ENCODE measurements around the gene GJB1. TPM values are rescaled to one million over a fixed set of nuclear protein-coding genes. Genes with fewer than 3 reads are reported as not detected.

The GJB1 gene
- total RNA-seq: 0.14 TPM in 1 of 2 replicates, not detected in the other

GRCh38 chrX:71222929-71223328, at the start of gene GJB1:
Gene GJB1 (plus strand): TSS chrX:71223224. CDS start chrX:71223708, 484 bp downstream.

DNA sequence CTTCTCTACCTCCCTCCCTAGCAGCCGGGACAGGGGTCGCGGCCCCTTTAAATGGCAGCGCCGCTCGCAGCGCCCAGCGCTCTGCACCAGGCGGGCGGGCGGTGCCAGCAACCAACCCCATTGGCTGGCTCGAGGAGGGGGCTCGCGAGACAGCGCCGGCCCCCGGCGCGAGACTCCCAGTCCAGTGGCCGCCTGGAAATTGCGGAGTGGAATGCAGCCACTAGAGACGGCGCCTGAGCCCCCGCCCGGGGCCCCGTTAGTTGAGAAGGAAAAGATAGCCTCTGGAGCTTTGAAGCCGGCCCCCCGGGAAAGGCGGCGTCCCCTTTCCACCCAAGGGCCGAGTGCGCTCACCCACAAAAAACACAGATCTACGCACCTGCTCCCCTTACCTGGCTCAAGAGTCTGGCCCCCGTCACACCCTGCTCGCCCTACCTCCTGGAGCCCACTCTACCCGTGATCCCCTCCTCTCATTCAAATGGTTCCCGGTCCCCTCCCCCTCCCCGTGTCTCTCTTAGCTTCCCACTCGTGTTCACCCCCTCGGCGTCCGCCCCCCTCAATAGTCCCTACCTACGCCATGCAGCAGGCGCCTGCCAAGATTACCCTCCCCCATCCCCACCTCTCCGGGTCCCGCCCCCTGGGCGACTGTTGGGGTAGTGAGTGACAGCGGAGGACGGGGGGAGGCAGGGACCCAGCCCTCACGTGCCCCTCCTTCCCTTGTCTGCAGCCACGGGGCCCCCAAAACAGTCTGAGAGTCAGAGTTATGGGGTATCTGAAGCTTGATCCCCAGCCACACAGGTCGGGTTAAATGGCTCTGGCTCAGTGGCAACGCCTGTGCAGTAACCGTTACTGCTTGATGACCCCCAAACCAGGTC, 31.3 kb downstream of the GJB1 start, which contains the start of gene ZMYM3:
Gene ZMYM3 (minus strand): TSS at position 49 of the 872 bp plus-strand sequence. CDS start 885 bp downstream, outside the sequence.

Other genes starting within 250 kb of the GJB1 start
- 54.8 and 67.6 TPM in 2 replicates for gene SNX12, start 154.9 kb upstream of the GJB1 start, total RNA-seq
- gene FOXO4, start 127.4 kb upstream of the GJB1 start, total RNA-seq: 1.2 and 3.5 TPM in 2 replicates
- not detected in 2 replicates for gene CXorf65, start 116.5 kb upstream of the GJB1 start, total RNA-seq
- gene IL2RG, start 111.6 kb upstream of the GJB1 start, total RNA-seq: not detected in 2 replicates
- 7.2 and 15.5 TPM in 2 replicates for gene MED12, start 104.6 kb upstream of the GJB1 start, total RNA-seq
- gene NLGN3, start 78.4 kb upstream of the GJB1 start, total RNA-seq: 0.07 TPM in 1 of 2 replicates, not detected in the other
- 9.9 and 16.2 TPM in 2 replicates for gene ZMYM3, start 30.9 kb downstream of the GJB1 start, total RNA-seq
- gene NONO, start 60.4 kb downstream of the GJB1 start, total RNA-seq: 276 and 299 TPM in 2 replicates
- gene ITGB1BP2, start 78.5 kb downstream of the GJB1 start, total RNA-seq: 0.37 and 0.78 TPM in 2 replicates
- gene TAF1, start 143.1 kb downstream of the GJB1 start, total RNA-seq: 8.0 and 14.6 TPM in 2 replicates